Measurements from ENCODE around the gene XG. TPM values are rescaled to one million over a fixed set of nuclear protein-coding genes. Genes with fewer than 3 reads are reported as not detected.
A peak's percentile ranks its signal among the peaks of the same experiment; 100 is the strongest.
"Not testable (repeated sequence)": the region's sequence is repeated elsewhere in the genome, so short reads cannot be mapped to it uniquely, and the experiment has no call there.

Gene XG
- 1 to 10 TPM in 1 of 4 donors, under 1 TPM in 2, not detected in 1; 0.12 to 3.5 (median 0.28) TPM for total RNA-seq

- not testable (repeated sequence) for DNase-seq (ENCODE audit: low spot score); ATAC-seq (ENCODE audit: low FRiP score)
Observed at GRCh38 chrX:2751874-2752300, at the start of gene XG. TSS of gene XG (plus strand) at chrX:2752040. CDS start at chrX:2752275, 235 bp downstream.

DNA sequence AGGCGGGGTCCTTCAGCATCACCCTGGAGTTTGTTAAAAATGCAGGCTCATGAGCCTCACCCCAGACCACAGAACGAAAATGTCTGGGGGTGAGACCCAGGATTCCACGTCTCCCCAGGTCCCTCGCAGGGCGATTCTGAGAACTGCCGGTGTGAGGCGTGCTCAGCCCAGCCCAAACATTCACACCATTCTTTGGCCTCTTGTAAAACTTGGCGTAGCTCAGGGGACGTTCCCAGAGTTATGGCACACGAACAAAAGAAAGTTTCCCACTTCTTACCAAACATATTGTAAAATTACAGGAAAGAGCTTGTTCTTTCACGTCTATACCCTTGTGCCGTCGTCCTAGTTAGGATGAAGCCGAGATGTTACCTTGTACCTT, 47.9 kb upstream of the XG start:
- TF ChIP-seq CTCF (IDR thresholded peaks at IDR 0.05): no peak
- no peak for ATAC-seq (ENCODE audit: low FRiP score)
- DNase-seq (ENCODE audit: low spot score): no peak

- DNase-seq (ENCODE audit: low spot score) (no peak), ATAC-seq (ENCODE audit: low FRiP score) (no peak)
- no peak for TF ChIP-seq CTCF (IDR thresholded peaks at IDR 0.05)
Observed at GRCh38 chrX:2705046-2705832, 46.6 kb upstream of the XG start.

DNA sequence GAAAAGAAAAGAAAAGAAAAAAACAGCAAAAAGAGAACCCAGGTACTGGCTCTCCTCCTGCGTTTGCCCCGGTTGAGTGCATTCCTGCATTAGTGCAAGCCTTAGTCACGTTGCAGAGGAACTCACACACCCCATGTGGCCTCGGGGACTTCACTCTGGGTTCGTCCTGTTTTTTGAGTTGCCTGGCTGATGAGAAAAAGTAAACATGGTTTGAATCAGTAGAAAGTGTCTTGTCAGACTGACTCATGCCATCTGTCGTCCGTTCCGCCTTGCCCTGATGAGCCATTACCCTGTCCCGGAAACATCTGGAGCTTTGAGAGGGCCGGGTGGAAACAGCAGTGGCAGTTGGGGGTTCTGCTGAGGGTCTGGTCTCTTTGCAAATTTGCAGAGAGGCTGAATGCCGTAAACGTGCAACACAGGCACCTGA, 44.5 kb upstream of the XG start:
- DNase-seq (ENCODE audit: low spot score): no peak

GRCh38 chrX:2708021-2708420, 43.8 kb upstream of the XG start:
- no peak for ATAC-seq (ENCODE audit: low FRiP score)
- no peak for TF ChIP-seq CTCF (IDR thresholded peaks at IDR 0.05)
- no peak for DNase-seq (ENCODE audit: low spot score)

More for the DNA sequence above, 44.5 kb upstream of the XG start:
- ATAC-seq (ENCODE audit: low FRiP score): peak; percentile 41
- no peak for TF ChIP-seq CTCF (IDR thresholded peaks at IDR 0.05)

GRCh38 chrX:2708592-2709188, 43.1 kb upstream of the XG start:
- DNase-seq (ENCODE audit: low spot score) (no peak), ATAC-seq (ENCODE audit: low FRiP score) (no peak)
- TF ChIP-seq CTCF (IDR thresholded peaks at IDR 0.05): no peak

- TF ChIP-seq CTCF (IDR thresholded peaks at IDR 0.05): no peak
- DNase-seq (ENCODE audit: low spot score) (no peak), ATAC-seq (ENCODE audit: low FRiP score) (no peak)
Observed at GRCh38 chrX:2709556-2709955, 42.3 kb upstream of the XG start.
